SK-N-SH (cell line): ENCODE measurements around the gene HFE.

Experiments
- EP300 ChIP-seq, 2 experiments: IDR thresholded peaks; 2 replicates each; pipeline versions ENCODE4 v1.4.0 to v1.6.1; 2012; ENCODE audit warnings: borderline replicate concordance in 1 of 2, low read depth in 1 of 2, low read length in 1 of 2
- EZH2phosphoT487 ChIP-seq: fragments of 200-600 bp; sonication (generic); IDR thresholded peaks from 2 replicates; pipeline ENCODE4 v1.6.1; 2017; ENCODE audit warnings: low read depth, mixed run types, mild to moderate bottlenecking, antibody characterized with exemption, moderate library complexity, borderline replicate concordance
- FOXJ3 ChIP-seq: sonication (generic); formaldehyde crosslinking; IDR thresholded peaks from 2 replicates; pipeline ENCODE4 v1.5.1; 2020; ENCODE audit warnings: mild to moderate bottlenecking, missing genetic modification reagents
- MAX ChIP-seq: IDR thresholded peaks from 2 replicates; pipeline ENCODE4 v1.4.0; 2012; ENCODE audit warnings: low read depth
- POLR2AphosphoS5 ChIP-seq: IDR thresholded peaks from 2 replicates; pipeline ENCODE4 v1.6.1; 2012; ENCODE audit warnings: low read depth, low read length
- RAD21 ChIP-seq: IDR thresholded peaks from 2 replicates; pipeline ENCODE4 v1.6.1; 2012; ENCODE audit warnings: mild to moderate bottlenecking, low read length
- RCOR1 ChIP-seq: fragments of 150-350 bp; IDR thresholded peaks from 2 replicates; pipeline ENCODE4 v1.6.1; 2017; ENCODE audit warnings: antibody characterized with exemption, low read length
- RFX5 ChIP-seq: IDR thresholded peaks from 2 replicates; pipeline ENCODE4 v1.6.1; 2012; ENCODE audit warnings: mild to moderate bottlenecking, improper control_type of control experiment, low read length
- YY1 ChIP-seq: IDR thresholded peaks from 2 replicates; pipeline ENCODE4 v1.4.0; 2012; ENCODE audit warnings: low read depth, mild to moderate bottlenecking
- TF ChIP-seq, protein P1 (sequence below): fragments of 200-600 bp; sonication (generic); IDR thresholded peaks from 2 replicates; pipeline ENCODE4 v1.6.1; 2017; ENCODE audit warnings: antibody characterized with exemption, mild to moderate bottlenecking, moderate library complexity

DNA sequence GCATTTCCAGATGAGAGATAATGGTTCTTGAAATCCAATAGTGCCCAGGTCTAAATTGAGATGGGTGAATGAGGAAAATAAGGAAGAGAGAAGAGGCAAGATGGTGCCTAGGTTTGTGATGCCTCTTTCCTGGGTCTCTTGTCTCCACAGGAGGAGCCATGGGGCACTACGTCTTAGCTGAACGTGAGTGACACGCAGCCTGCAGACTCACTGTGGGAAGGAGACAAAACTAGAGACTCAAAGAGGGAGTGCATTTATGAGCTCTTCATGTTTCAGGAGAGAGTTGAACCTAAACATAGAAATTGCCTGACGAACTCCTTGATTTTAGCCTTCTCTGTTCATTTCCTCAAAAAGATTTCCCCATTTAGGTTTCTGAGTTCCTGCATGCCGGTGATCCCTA is 6.8 kb downstream of the HFE start:
- TF ChIP-seq POLR2AphosphoS5: no peak
- TF ChIP-seq, protein P1, sequence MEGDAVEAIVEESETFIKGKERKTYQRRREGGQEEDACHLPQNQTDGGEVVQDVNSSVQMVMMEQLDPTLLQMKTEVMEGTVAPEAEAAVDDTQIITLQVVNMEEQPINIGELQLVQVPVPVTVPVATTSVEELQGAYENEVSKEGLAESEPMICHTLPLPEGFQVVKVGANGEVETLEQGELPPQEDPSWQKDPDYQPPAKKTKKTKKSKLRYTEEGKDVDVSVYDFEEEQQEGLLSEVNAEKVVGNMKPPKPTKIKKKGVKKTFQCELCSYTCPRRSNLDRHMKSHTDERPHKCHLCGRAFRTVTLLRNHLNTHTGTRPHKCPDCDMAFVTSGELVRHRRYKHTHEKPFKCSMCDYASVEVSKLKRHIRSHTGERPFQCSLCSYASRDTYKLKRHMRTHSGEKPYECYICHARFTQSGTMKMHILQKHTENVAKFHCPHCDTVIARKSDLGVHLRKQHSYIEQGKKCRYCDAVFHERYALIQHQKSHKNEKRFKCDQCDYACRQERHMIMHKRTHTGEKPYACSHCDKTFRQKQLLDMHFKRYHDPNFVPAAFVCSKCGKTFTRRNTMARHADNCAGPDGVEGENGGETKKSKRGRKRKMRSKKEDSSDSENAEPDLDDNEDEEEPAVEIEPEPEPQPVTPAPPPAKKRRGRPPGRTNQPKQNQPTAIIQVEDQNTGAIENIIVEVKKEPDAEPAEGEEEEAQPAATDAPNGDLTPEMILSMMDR: no peak
- no peak for TF ChIP-seq EP300 (IDR thresholded peaks at IDR 0.05; ENCODE audit: borderline replicate concordance in 1 of 2, low read depth in 1 of 2, low read length in 1 of 2)
- no peak for TF ChIP-seq YY1
- TF ChIP-seq RAD21: no peak
- TF ChIP-seq MAX: no peak
- TF ChIP-seq FOXJ3 (CRISPR knock-in tag): no peak
- no peak for TF ChIP-seq EZH2phosphoT487
- TF ChIP-seq RFX5: no peak
- TF ChIP-seq RCOR1: no peak
